OCI-LY7 (cell line): ENCODE measurements around the gene GGTLC2.

ENCODE experiments used
- CTCF ChIP-seq: fragments of 200-600 bp; sonication (generic); conservative IDR thresholded peaks from 2 replicates; pipeline ENCODE4 v1.5.1; 2014; ENCODE audit warnings: mild to moderate bottlenecking, antibody characterized with exemption, low read length, moderate library complexity, mixed read lengths
- EZH2phosphoT487 ChIP-seq: fragments of 200-600 bp; sonication (generic); IDR thresholded peaks from 2 replicates; pipeline ENCODE4 v1.6.1; 2018; ENCODE audit warnings: low read depth, borderline replicate concordance, mild to moderate bottlenecking, mixed run types, antibody characterized with exemption, low read length, moderate library complexity, mixed read lengths

- TF ChIP-seq CTCF (no peak), EZH2phosphoT487 (no peak)
Measured at GRCh38 chr22:22616636-22617035, 27.8 kb upstream of the GGTLC2 start.
